Jurkat, Clone E6-1 (cell line): ENCODE results near the gene NLGN1.

ENCODE experiments used
- DNase-seq: peaks from one replicate; pipeline ENCODE4 v3.0.0-alpha.2; 2011; ENCODE audit warnings: low read depth, low spot score
- H3K4me3 ChIP-seq: 2 replicates; pipeline ENCODE4 v1.5.1; 2011; ENCODE audit warnings: mild to moderate bottlenecking, low read length, control low read depth, moderate library complexity

Gene NLGN1

GRCh38 chr3:173789530-173790162, 392.1 kb downstream of the NLGN1 start:
- H3K4me3 ChIP-seq: no peak overlapping the region
- DNase-seq: no peak

GRCh38 chr3:173793963-173794362, 396.4 kb downstream of the NLGN1 start:
- DNase-seq: no peak
- H3K4me3 ChIP-seq: no peak overlapping the region

- H3K4me3 ChIP-seq: no peak overlapping the region
- DNase-seq: no peak
Observed at GRCh38 chr3:173796405-173796804, 398.9 kb downstream of the NLGN1 start.

DNA sequence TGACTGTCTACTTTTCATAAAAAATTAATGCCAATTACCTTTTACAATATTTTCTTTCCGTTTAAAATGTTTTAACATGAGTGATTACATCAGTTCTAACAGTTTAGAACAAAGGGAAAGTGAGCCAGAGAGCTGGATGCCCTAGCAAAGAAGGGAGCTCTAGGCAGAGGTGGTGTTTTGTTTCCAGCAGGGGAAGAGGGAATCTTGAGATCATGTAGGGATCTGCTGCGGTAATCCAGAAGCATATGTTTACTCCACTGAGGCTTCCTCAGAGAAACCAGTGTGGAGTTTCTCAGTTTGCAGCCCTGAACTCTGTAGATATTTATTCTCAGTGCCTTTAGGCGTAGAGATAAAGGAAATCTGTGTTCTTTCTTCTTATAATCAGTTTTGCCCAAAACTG, 399.3 kb downstream of the NLGN1 start:
- no peak overlapping the region for H3K4me3 ChIP-seq

GRCh38 chr3:173799060-173799816, 401.7 kb downstream of the NLGN1 start:
- DNase-seq: no peak
- H3K4me3 ChIP-seq: no peak overlapping the region

More for the DNA sequence above, 399.3 kb downstream of the NLGN1 start:
- DNase-seq: no peak

GRCh38 chr3:173800154-173800553, 402.6 kb downstream of the NLGN1 start:
- H3K4me3 ChIP-seq: no peak overlapping the region
- no peak for DNase-seq

DNA sequence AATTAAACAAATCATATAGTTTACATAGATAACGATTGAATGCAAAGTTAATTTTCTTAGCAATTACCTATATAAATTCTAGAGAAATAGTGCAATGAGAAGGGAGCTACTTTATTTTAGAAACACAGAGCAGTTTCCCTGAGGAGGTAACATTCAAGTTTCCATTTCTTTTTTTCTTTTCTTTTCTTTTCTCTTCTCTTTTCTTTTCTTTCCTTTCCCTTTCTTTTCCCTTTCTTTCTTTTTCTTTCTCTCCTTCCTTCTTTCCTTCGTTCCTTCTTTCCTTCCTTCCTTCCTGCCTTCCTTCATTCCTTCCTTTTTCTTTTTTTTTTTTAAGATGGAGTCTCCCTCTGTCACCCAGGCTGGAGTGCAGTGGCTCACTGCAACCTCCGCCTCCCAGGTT, 417.3 kb downstream of the NLGN1 start:
- no peak overlapping the region for H3K4me3 ChIP-seq
- no peak for DNase-seq

DNA sequence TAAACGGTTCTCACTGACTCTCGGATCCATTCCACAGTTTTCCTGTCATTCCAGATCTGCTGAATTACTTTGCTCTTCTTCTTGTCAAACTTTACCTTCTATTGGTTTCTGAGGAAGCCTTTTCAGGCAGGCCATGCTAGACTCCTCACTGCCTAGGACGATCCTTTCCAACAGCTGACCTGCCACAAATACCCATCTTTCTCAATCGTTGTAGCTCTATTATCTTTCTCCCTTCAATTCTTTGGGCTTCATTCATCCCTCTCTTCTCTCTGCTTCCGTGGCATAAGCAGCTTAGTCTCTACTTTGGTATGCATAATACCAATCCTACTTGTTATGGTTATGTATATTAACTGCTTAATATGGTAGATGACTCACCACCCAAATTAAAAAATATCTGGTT, 421.8 kb downstream of the NLGN1 start:
- no peak overlapping the region for H3K4me3 ChIP-seq
- no peak for DNase-seq

DNA sequence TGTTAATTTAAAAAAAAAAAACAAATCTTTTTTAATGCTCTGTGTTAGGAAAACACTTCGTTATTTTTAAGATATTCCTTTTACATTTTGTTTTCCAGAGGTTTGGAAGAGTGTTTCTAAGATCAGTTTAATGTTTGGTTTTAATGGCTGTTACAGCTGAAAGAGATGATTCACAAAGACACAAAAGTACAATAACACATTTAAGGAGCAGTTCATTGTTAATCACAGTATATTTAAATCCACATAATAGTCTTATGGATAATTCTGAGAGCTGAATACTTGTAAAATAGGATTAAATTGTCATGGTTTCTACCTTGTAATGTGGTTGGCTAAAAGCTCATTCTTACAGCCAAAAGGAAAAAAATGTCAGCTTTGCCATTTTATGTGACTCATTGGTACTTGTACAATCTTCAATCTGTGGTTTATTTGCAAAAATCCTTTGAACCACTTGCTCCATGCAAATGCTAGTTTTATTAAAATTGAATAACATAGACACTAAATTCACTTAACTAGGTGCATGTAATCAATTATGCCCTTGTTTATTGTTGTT, 426.4 kb downstream of the NLGN1 start:
- DNase-seq: no peak
- H3K4me3 ChIP-seq: no peak overlapping the region

DNA sequence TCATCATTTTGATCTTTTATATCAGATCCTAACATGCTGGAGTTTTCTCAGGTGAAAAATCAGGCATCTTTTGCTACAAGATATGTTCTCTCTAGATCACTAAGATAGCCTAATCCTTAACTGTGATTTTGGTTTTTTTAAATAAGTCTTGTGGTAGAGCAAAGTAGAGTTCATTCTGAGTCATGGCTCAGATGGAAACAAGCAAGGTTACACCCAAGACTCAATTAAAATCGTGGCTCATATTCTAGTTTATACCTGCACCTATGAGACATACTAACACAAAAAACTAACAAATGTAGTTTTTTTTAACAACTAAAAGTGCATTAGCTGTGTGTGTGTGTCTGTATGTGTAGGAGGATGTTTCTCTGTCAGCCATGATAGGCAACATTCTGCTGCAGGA, 428.2 kb downstream of the NLGN1 start:
- no peak for DNase-seq
- H3K4me3 ChIP-seq: no peak overlapping the region

- H3K4me3 ChIP-seq: no peak overlapping the region
- no peak for DNase-seq
Observed at GRCh38 chr3:173826416-173826815, 428.9 kb downstream of the NLGN1 start.

DNA sequence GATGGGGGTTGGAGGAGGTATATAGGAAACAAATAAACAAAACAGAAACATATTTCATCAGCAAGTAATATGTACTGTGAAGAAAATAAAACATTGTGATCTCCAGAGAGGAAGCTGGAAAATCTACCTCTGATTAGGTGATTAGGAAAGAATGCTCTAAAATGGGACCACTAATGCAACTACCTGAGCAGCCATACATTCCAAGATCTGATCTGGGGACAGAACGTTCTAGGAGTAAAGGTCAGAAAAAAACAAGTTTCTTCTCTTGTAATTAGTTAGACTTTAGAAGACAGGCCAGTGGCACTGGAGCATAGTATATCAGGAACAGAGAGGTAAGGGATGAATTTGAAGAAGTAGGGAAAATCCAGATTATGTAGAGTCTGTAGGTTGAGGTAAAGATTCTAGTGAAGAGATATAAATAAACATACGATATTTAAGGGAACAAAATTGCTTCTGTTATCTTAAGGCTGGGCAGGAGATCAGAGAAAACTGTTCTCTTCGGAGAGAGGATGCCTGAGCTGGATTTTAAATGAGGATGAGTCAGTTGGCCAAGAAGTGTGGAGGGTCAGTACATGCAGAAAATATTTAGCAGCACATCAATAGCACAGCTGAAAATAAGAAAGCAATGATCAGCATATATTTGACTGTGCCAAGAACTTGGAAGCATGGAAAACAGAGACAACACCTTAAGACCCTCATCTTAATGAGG, 429.5 kb downstream of the NLGN1 start:
- no peak for DNase-seq

GRCh38 chr3:173838644-173839043, 441.1 kb downstream of the NLGN1 start:
- DNase-seq: no peak
- H3K4me3 ChIP-seq: no peak overlapping the region

More for the DNA sequence above, 429.5 kb downstream of the NLGN1 start:
- H3K4me3 ChIP-seq: no peak overlapping the region

DNA sequence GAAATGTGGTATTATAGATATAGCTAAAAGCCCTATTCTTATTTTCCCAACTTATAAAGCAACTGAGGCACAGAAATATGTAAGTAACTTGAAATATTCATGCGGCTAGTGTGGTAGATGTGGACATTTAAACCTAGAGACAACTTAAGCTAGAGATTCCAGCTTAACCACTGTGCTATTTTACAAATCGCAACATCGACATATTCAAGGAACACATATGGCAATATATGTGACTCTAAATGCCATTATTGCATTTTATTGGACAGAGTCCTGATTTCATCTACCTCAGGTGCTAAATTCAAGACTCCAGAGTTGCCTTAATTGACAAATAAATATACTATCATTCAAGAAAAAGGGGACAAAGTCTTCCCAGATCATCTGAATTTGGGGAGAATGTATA, 442.3 kb downstream of the NLGN1 start:
- no peak for DNase-seq
- H3K4me3 ChIP-seq: no peak overlapping the region

DNA sequence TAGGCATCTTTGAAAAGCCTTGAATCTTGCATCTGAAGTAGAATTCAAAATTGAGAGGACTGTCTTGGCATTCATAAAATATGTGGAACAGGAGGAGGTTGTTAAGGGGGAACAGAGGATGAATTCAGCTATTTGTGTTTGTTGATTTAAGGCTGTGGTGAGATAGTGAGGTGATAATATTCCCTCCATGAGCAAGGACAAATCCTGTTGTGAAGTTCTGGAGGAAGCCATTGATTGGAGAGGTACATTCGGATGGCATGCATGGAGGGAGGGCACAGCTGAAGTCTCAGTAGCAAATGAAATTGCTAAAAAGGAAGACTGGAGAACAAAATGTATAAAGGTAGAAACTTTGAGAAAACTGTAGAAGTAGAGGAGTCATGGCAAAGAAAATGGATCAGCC, 443.8 kb downstream of the NLGN1 start:
- no peak overlapping the region for H3K4me3 ChIP-seq
- no peak for DNase-seq

DNA sequence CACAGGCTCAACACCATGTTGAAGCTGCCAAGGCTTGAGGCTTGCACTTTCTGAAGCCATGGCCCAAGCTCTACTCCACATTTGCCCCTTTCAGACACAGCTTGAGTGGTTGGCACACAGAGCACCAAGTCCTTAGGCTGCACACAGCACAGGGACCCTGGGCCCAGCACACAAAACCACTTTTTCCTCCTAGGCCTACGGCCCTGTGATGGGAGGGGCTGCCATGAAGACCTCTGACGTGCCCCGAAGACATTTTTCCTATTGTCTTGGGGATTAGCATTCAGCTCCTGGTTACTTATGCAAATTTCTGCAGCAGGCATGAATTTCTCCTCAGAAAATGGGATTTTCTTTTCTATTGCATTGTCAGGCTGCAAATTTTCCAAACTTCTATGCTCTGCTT, 445.5 kb downstream of the NLGN1 start:
- no peak overlapping the region for H3K4me3 ChIP-seq
- DNase-seq: no peak

GRCh38 chr3:173846584-173846983, 449.0 kb downstream of the NLGN1 start:
- no peak for DNase-seq
- H3K4me3 ChIP-seq: no peak overlapping the region

DNA sequence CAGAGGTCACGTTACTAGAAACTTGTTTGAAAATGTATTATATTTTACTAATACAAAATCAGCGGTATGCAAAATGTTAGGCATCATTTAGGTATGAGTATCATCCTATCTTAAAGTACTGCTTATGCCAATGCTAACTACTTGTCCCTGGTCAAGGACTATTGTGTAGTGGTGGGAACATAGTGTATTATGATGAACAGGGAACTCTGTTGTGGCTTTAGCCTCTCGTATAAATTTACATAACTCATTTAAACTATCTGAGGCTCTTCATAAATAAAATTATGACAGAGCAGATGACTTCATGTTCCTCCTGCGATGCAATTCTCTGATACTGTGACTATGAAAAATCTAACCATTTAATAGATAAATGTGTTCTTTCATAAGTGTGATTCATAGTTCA, 451.9 kb downstream of the NLGN1 start:
- no peak overlapping the region for H3K4me3 ChIP-seq
- no peak for DNase-seq

- H3K4me3 ChIP-seq: no peak overlapping the region
- no peak for DNase-seq
Observed at GRCh38 chr3:173857154-173857553, 459.6 kb downstream of the NLGN1 start.

GRCh38 chr3:173862701-173863100, 465.2 kb downstream of the NLGN1 start:
- no peak overlapping the region for H3K4me3 ChIP-seq
- no peak for DNase-seq
